Kidney (tissue), 14 donors: Measurements from ENCODE around the gene JAML. TPM values are rescaled to one million over a fixed set of nuclear protein-coding genes. Genes with fewer than 3 reads are reported as not detected.

ENCODE experiments used
- DNase-seq, 5 donors: peaks; one replicate each; pipeline ENCODE4 v3.0.0-alpha.2; 2013 to 2020
- FAIRE-seq: peaks from 2 replicates; lab custom pipeline; 2012; peaks lifted over from hg19 to GRCh38; lab: Jason Lieb, UNC
- H3K27ac ChIP-seq, 2 donors: one replicate each; pipeline ENCODE4 v1.7.0; 2013; ENCODE audit warnings: low read depth in 2 of 2, low read length in 2 of 2, inconsistent platforms in 1 of 2
- H3K27me3 ChIP-seq: one replicate; pipeline ENCODE4 v1.7.1; 2013; ENCODE audit warnings: low read length, inconsistent platforms; ENCODE audit not compliant: control insufficient read depth, insufficient read depth
- H3K36me3 ChIP-seq, 3 donors: one replicate each; pipeline versions ENCODE4 v1.7.0 to v1.7.1; 2013; ENCODE audit warnings: low read length in 3 of 3, control low read depth in 1 of 3, inconsistent platforms in 1 of 3; ENCODE audit not compliant: insufficient read depth in 3 of 3, control insufficient read depth in 2 of 3
- H3K4me1 ChIP-seq, 3 donors: one replicate each; pipeline versions ENCODE4 v1.7.0 to v1.7.1; 2013; ENCODE audit warnings: low read length in 3 of 3, inconsistent platforms in 1 of 3, low read depth in 1 of 3; ENCODE audit not compliant: control insufficient read depth in 2 of 3, insufficient read depth in 2 of 3
- H3K4me3 ChIP-seq, 3 donors: one replicate each; pipeline versions ENCODE4 v1.7.0 to v1.8.1; 2013; ENCODE audit warnings: low read length in 3 of 3, control low read depth in 1 of 3, inconsistent platforms in 1 of 3
- H3K9ac ChIP-seq, 3 donors: one replicate each; pipeline versions ENCODE4 v1.7.0 to v1.7.1; 2013; ENCODE audit warnings: low read length in 3 of 3, control low read depth in 1 of 3, inconsistent platforms in 1 of 3
- H3K9me3 ChIP-seq, 3 donors: one replicate each; pipeline versions ENCODE4 v1.7.0 to v1.7.1; 2013; ENCODE audit warnings: low read length in 3 of 3, control low read depth in 1 of 3, inconsistent platforms in 1 of 3; ENCODE audit not compliant: control insufficient read depth in 2 of 3, insufficient read depth in 1 of 3
- CTCF ChIP-seq: IDR thresholded peaks from 3 replicates; pipeline ENCODE4 v1.5.1; 2012; ENCODE audit warnings: mild to moderate bottlenecking, moderate library complexity, borderline replicate concordance; ENCODE audit not compliant: insufficient read depth; ENCODE audit errors: extremely low read depth
- intact Hi-C: fragments of 100-400 bp; cut with DNase I; formaldehyde crosslinking; loops from one replicate; pipeline ENCODE4 v1.11.1; 2022
- polyA plus RNA-seq: library from polyadenylated mRNA; stranded (reverse); fragments of 350-450 nt; fragmentation: Illumina TruSeq; extraction: RNeasy Lipid Tissue Mini Kit (QIAGEN cat#74804); gene quantifications from one replicate; pipeline ENCODE4 v1.2.3, GENCODE V29; 2014; ENCODE audit warnings: low read depth, low replicate concordance; ENCODE audit not compliant: insufficient read depth
- total RNA-seq: library from RNA; stranded (reverse); fragmentation: NEBNext Ultra II Directional; extraction: Animal tissue kit (Norgen Biotek cat#: 25700); gene quantifications from one replicate; pipeline ENCODE4 v1.2.1, GENCODE V29; 2021
- donor health status: control.
- donor health status: control.
- donor health status: control.
- donor health status: control.
- donor health status: control.
- donor health status: DM: yes; HTN: yes; CAD: no.
- donor health status: Normal renal cell carcinoma (clear cell type).

The JAML gene
- total and polyA plus RNA-seq, 2 donors from 2014 or later = 2.5 to 17.1 TPM

- Histone ChIP-seq H3K9me3 (no peaks in the 10 kb centered on the region), H3K4me3 (no peak overlapping the region), H3K27ac (no peak overlapping the region), H3K27me3 (no peaks in the 10 kb centered on the region), H3K36me3 (peaks cover 0 to 3% (median 0%) of the 10 kb centered on the region in 3 donors), H3K4me1 (peaks cover 0 to 10% (median 5%) of the 10 kb centered on the region in 3 donors), H3K9ac (no peak overlapping the region)
- intact Hi-C loops = no loop called here
- DNase-seq (no peak), FAIRE-seq (no peak)
- TF ChIP-seq CTCF = no peak
Measured at GRCh38 chr11:118259138-118259537, 34.3 kb upstream of the JAML start.

GRCh38 chr11:118258410-118258809 is 33.6 kb upstream of the JAML start:
- TF ChIP-seq CTCF = no peak
- intact Hi-C loops = no loop called here
- DNase-seq = no peak
- Histone ChIP-seq H3K27me3 (no peaks in the 10 kb centered on the region), H3K9me3 (no peaks in the 10 kb centered on the region), H3K4me3 (no peak overlapping the region), H3K4me1 (peaks cover 0 to 10% (median 5%) of the 10 kb centered on the region in 3 donors), H3K9ac (no peak overlapping the region), H3K27ac (no peak overlapping the region), H3K36me3 (peaks cover 0 to 3% (median 0%) of the 10 kb centered on the region in 3 donors)
- no peak for FAIRE-seq

GRCh38 chr11:118252688-118253087 is 27.9 kb upstream of the JAML start:
- intact Hi-C loops = no loop called here
- FAIRE-seq (no peak), DNase-seq (no peak)
- peak overlapping the region in 2 of 3 donors; percentile 43 to 98 for H3K9ac ChIP-seq
- no peaks in the 10 kb centered on the region for H3K4me1 ChIP-seq
- no peak for TF ChIP-seq CTCF
- H3K27ac ChIP-seq = no peak overlapping the region
- H3K4me3 ChIP-seq = peak overlapping the region; percentile 86 to 100 (median 91)
- no peaks in the 10 kb centered on the region for H3K9me3 ChIP-seq
- no peaks in the 10 kb centered on the region for H3K36me3 ChIP-seq
- H3K27me3 ChIP-seq = no peaks in the 10 kb centered on the region
